GM21717 (cell line): ENCODE results near the gene TEX53.
A peak's percentile ranks its signal among the peaks of the same experiment; 100 is the strongest.

Experiments
- ATAC-seq: cut with Tn5 transposase; IDR thresholded peaks from one replicate; pipeline ENCODE4 v1.9.1; 2021; ENCODE audit warnings: mild to moderate bottlenecking, moderate library complexity; ENCODE audit not compliant: unreplicated experiment

TEX53 gene

GRCh38 chr9:114607671-114608524, 49.7 kb downstream of the TEX53 start:
- ATAC-seq = peak; percentile 65

GRCh38 chr9:114606597-114607207, 50.9 kb downstream of the TEX53 start:
- ATAC-seq = no peak
